OCI-LY7 (cell line): ENCODE results near the gene CARS1. TPM values are rescaled to one million over a fixed set of nuclear protein-coding genes. Genes with fewer than 3 reads are reported as not detected.

ENCODE experiments used
- BruUV-seq: library from RNA; stranded (reverse); fragments of 400-500 nt; replicated peaks from 2 replicates; lab custom pipeline; 2021; lab: Mats Ljungman, UMichigan
- CTCF ChIA-PET: fragments of 300-600 bp; sonication (Branson Sonifier 250); formaldehyde crosslinking; loops from one replicate; lab custom pipeline; 2022; ENCODE audit warnings: antibody characterized with exemption; ENCODE audit not compliant: unreplicated experiment; lab: Charles Lee
- POLR2A ChIA-PET: fragments of 300-600 bp; sonication (Branson Sonifier 250); formaldehyde crosslinking; loops from one replicate; lab custom pipeline; 2022; ENCODE audit warnings: antibody characterized with exemption; lab: Charles Lee
- DNase-seq: peaks from one replicate; pipeline ENCODE4 v3.0.0-alpha.2; 2015; ENCODE audit warnings: low spot score
- H2AFZ ChIP-seq: fragments of 200-600 bp; sonication (generic), shearing (Covaris generic); 2 replicates; pipeline ENCODE4 v1.6.1; 2014; ENCODE audit warnings: mild to moderate bottlenecking, antibody characterized with exemption, low read length, moderate library complexity
- H3K27ac ChIP-seq: fragments of 200-600 bp; sonication (generic); 2 replicates; pipeline ENCODE4 v1.5.1; 2014; ENCODE audit warnings: mixed run types, low read depth, mild to moderate bottlenecking, moderate library complexity, low read length, inconsistent platforms; ENCODE audit not compliant: poor library complexity, severe bottlenecking
- H3K36me3 ChIP-seq: fragments of 200-600 bp; sonication (generic); 2 replicates; pipeline ENCODE4 v1.6.1; 2014; ENCODE audit warnings: mild to moderate bottlenecking, antibody characterized with exemption, low read length, moderate library complexity, mixed read lengths; ENCODE audit not compliant: insufficient read depth
- H3K4me1 ChIP-seq: fragments of 200-600 bp; sonication (generic); 2 replicates; pipeline ENCODE4 v1.5.1; 2014; ENCODE audit warnings: mild to moderate bottlenecking, low read length; ENCODE audit not compliant: insufficient read depth, poor library complexity, severe bottlenecking
- H3K4me2 ChIP-seq: fragments of 200-600 bp; sonication (generic); 2 replicates; pipeline ENCODE4 v1.6.1; 2014; ENCODE audit warnings: mild to moderate bottlenecking, low read length
- H3K4me3 ChIP-seq: fragments of 200-600 bp; sonication (generic); 2 replicates; pipeline ENCODE4 v1.5.1; 2014; ENCODE audit warnings: mild to moderate bottlenecking, low read depth, low read length; ENCODE audit not compliant: poor library complexity, severe bottlenecking
- H3K79me2 ChIP-seq: fragments of 200-600 bp; sonication (generic); 2 replicates; pipeline ENCODE4 v1.6.1; 2016; ENCODE audit warnings: low read depth, mild to moderate bottlenecking, low read length, moderate library complexity, mixed read lengths; ENCODE audit not compliant: insufficient read depth
- H3K9me2 ChIP-seq: fragments of 200-600 bp; sonication (generic); 2 replicates; pipeline ENCODE4 v1.6.1; 2016; ENCODE audit warnings: mild to moderate bottlenecking, low read length, mixed read lengths; ENCODE audit not compliant: insufficient read depth
- H3K9me3 ChIP-seq: fragments of 200-600 bp; sonication (generic); 2 replicates; pipeline ENCODE4 v1.6.1; 2014; ENCODE audit warnings: mild to moderate bottlenecking, mixed run types, low read length, mixed read lengths
- H4K20me1 ChIP-seq: fragments of 200-600 bp; sonication (generic); 2 replicates; pipeline ENCODE4 v1.6.1; 2014; ENCODE audit warnings: mild to moderate bottlenecking, antibody characterized with exemption, low read length, moderate library complexity, mixed read lengths; ENCODE audit not compliant: insufficient read depth
- CTCF ChIP-seq: fragments of 200-600 bp; sonication (generic); conservative IDR thresholded peaks from 2 replicates; pipeline ENCODE4 v1.5.1; 2014; ENCODE audit warnings: mild to moderate bottlenecking, antibody characterized with exemption, low read length, moderate library complexity, mixed read lengths
- EZH2phosphoT487 ChIP-seq: fragments of 200-600 bp; sonication (generic); IDR thresholded peaks from 2 replicates; pipeline ENCODE4 v1.6.1; 2018; ENCODE audit warnings: low read depth, borderline replicate concordance, mild to moderate bottlenecking, mixed run types, antibody characterized with exemption, low read length, moderate library complexity, mixed read lengths
- intact Hi-C: fragments of 100-400 bp; cut with micrococcal nuclease; formaldehyde crosslinking; loops from one replicate; pipeline ENCODE4 v1.10.0; 2022; ENCODE audit not compliant: unreplicated experiment
- total RNA-seq, 2 experiments: library from RNA; depleted of rRNA in 1 of 2; stranded (reverse); fragments of >200 nt in 1 of 2; shearing (Covaris generic) in 1 of 2; gene quantifications; 2 replicates each; pipeline ENCODE4 v1.2.3, GENCODE V29; 2014 to 2022

The CARS1 gene
- total RNA-seq, 2 experiments from 2014 or later: 58.3 to 88.8 TPM

GRCh38 chr11:2954263-2954662 lies 103.0 kb downstream of the CARS1 start:
- ChIA-PET CTCF (no interaction called here), POLR2A (no interaction called here)
- Histone ChIP-seq H3K36me3 (peaks cover 100% of the 10 kb centered on the region), H3K27ac (no peak overlapping the region), H4K20me1 (no peaks in the 10 kb centered on the region), H3K4me2 (no peak overlapping the region), H3K4me3 (no peak overlapping the region), H3K79me2 (no peaks in the 10 kb centered on the region; the same call in 1 of the 2 replicates), H3K4me1 (no peaks in the 10 kb centered on the region), H3K9me2 (no peaks in the 10 kb centered on the region), H3K9me3 (no peaks in the 10 kb centered on the region), H2AFZ (no peak overlapping the region)
- no TSS peak for BruUV-seq
- DNase-seq: no peak
- intact Hi-C loops: no loop called here
- TF ChIP-seq EZH2phosphoT487 (no peak), CTCF (no peak)

GRCh38 chr11:2952290-2952689 lies 104.9 kb downstream of the CARS1 start:
- intact Hi-C loops: no loop called here
- no peaks in the 10 kb centered on the region for H3K79me2 ChIP-seq
- peaks cover 100% of the 10 kb centered on the region for H3K36me3 ChIP-seq
- no peaks in the 10 kb centered on the region for H3K9me2 ChIP-seq
- H2AFZ ChIP-seq: no peak overlapping the region
- H3K9me3 ChIP-seq: no peaks in the 10 kb centered on the region
- no peak for DNase-seq
- CTCF ChIA-PET: no interaction called here
- POLR2A ChIA-PET: no interaction called here
- H4K20me1 ChIP-seq: no peaks in the 10 kb centered on the region
- TF ChIP-seq EZH2phosphoT487 (no peak), CTCF (no peak)
- no peak overlapping the region for H3K4me3 ChIP-seq
- BruUV-seq: no TSS peak
- no peak overlapping the region for H3K4me2 ChIP-seq
- H3K4me1 ChIP-seq: no peaks in the 10 kb centered on the region
- H3K27ac ChIP-seq: no peak overlapping the region

- H3K9me3 ChIP-seq: no peaks in the 10 kb centered on the region
- H2AFZ ChIP-seq: no peak overlapping the region
- no peak overlapping the region for H3K4me3 ChIP-seq
- H3K27ac ChIP-seq: no peak overlapping the region
- intact Hi-C loops: no loop called here
- POLR2A ChIA-PET: no interaction called here
- H3K9me2 ChIP-seq: no peaks in the 10 kb centered on the region
- TF ChIP-seq CTCF: no peak
- TF ChIP-seq EZH2phosphoT487: no peak
- peaks cover 100% of the 10 kb centered on the region for H3K36me3 ChIP-seq
- CTCF ChIA-PET: no interaction called here
- H3K4me2 ChIP-seq: no peak overlapping the region
- H3K79me2 ChIP-seq: no peaks in the 10 kb centered on the region
- BruUV-seq: no TSS peak
- DNase-seq: no peak
- H3K4me1 ChIP-seq: no peaks in the 10 kb centered on the region
- no peaks in the 10 kb centered on the region for H4K20me1 ChIP-seq
These were observed 105.8 kb downstream of the CARS1 start for GRCh38 chr11:2951231-2952110.
